Measurements from ENCODE around the gene SYS1.

The SYS1 gene

GRCh38 chr20:45358282-45359068, 4.5 kb upstream of the SYS1 start:
- DNase-seq = no peak

GRCh38 chr20:45359069-45359405, 3.9 kb upstream of the SYS1 start:
- DNase-seq = no peak

DNA sequence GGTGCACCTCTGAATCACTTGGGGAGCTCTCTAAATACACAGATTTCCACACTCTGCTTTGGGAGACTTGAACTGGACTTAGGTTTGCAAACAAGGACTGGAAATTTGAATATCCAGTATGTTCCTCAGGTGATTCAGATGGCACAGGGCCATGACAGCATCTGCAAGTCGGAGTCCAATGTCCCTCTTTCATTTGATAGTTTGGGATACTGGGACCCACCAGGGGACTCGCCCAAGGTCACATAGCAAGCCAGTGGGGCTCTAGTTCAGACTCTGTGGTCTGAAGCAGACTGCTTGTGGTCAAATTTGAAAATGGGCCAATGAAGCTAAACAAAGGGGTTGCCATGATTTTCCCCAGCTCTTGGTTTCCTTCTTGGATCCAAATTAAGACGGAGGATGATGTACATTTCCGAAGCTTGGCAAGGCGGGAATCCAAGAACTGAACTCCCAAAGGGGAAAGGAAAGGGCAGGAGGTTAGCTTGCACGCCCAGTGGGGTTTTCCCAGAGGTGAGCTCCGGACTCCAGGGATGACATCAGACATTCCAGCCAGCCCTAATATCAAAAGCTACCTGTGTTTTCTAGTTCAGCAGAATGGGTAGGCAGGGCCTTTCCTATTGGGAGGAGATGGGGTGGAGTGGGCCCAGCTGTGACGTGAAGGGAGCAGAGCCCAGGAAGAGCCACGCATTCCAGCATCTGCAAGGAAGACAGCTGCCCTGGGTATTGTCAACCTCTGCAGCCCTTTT, 3.4 kb upstream of the SYS1 start:
- no peak for DNase-seq

DNA sequence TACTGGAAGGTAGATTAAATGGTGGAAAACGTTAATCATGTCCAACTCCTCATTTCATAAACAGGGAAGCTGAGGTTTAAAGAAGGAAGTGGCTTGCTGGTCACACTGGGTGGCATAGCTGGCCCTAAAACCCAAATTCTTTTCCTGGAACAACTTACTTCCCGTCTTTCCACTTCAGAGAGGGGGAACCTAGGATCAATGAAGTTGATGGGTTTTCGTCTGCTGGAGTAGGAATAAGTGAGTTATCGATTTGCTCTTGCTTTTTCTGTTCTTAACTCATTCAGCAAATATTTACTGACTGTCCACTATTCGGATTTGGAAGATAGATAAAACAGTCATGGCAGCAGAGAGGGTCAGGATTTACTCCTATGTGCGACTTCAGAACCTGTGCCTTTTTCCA, 1.2 kb upstream of the SYS1 start:
- no peak for DNase-seq

DNA sequence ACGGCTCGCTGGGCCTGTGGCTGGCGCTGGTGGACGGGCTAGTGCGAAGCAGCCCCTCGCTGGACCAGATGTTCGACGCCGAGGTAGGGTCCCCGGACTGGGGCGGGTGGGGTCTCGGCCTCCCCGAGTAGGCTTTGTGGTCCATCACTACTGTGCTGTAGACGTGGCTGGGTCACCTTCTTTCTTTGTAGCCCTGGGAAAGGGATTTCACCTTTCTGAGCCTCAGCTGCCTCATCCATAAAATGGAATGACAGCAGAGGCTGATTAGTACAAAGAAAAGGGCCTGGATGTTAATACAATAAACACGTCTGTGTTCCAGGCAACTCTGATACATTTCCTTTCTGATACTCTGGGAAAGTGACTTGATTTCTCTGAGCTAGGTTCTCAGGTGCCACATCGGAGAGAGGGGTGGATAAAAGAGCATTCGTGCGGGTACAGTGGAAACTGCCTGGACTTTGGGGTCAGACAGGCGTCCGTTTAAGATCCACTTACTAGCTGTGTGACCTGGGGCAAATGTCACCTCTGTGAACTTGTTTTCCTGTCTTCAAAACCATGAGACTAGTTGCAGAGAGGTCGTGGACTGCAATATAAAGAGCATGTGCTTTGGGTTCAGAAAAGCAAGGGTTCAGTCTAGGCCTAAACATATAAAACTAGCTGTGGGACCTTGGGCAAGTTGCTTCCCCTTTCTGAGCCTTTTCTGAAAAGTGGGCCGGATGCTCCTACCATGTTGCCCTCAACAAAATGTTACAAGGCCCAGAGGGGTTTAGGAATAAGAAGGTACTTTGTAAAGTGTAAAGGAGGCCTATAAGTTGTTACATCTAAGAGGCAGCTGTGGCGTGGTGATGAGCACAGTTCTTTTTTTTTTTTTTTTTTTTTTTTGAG, 896 bp downstream of the SYS1 start:
- DNase-seq = no peak

- DNase-seq = no peak
Measured at GRCh38 chr20:45365444-45365970, 2.6 kb downstream of the SYS1 start.

DNA sequence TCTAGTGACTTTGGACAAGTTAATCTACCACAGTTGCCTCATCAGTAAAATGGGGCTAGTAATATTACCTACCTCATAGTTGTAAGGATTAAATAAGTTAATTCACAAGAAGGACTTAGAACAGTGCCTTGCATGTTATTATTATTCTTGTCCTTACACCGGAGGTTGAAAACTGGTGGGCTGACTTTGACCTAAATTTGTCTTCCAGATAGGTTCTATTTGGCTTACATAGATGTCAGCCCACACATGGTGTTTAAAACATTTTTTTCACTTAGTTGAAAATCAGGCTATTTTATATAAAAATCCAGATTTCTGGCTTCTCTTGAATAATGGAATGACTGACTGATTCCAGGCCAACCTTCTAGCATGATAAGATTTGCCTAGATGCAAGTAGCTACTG, 3.2 kb downstream of the SYS1 start:
- DNase-seq = no peak

DNA sequence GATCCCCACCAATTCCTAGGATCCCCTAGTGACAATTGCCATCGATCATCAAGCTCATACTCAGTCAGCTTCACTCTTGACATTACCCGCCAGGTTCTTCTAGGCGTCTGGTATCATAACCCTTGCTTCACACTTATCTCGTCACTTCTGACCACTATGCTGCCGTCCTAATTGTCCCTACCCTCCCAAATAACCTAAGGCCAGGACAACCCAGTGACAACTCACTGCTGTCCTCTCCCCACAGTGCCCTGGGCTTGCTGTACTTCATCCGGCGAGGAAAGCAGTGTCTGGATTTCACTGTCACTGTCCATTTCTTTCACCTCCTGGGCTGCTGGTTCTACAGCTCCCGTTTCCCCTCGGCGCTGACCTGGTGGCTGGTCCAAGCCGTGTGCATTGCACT, 3.7 kb downstream of the SYS1 start:
- no peak for DNase-seq

DNA sequence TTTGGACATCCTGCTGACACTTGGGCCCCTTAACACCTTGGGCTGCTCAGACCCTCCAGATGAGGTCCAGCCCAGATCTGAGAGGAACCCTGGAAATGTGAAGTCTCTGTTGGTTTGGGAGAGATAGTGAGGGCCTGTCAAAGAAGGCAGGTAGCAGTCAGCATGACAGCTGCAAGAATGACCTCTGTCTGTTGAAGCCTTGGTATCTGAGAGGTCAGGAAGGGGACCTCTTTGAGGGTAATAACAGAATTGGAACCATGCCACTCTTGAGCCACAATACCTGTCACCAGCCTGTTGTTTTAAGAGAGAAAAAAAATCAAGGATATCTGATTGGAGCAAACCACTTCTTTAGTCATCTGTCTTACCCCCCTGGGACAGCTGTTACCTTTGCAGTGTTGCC, 4.2 kb downstream of the SYS1 start:
- DNase-seq = no peak

- DNase-seq = peak; percentile 21
Measured at GRCh38 chr20:45368221-45368980, 5.4 kb downstream of the SYS1 start.

- DNase-seq = no peak
Measured at GRCh38 chr20:45370571-45371160, 7.7 kb downstream of the SYS1 start.

DNA sequence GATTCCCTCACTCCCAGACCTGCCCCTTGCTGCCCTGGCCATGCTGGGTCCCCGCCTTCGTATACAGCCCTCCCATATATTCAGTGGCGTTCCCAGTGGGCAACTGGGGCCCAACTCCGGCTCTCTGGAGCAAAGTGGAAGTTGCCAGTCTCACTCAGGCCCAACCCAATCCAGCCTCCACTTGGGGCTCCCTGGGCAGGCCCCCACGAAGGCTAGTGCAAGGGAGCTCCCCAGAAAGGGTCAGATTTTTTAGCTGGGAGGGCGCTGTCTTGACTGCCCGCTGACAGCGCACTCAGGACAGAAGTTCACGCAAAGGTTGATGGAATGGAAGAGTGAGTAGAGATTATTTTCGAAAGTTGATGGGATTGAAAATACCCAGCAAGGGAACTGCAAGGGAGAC, 9.3 kb downstream of the SYS1 start:
- DNase-seq = no peak

GRCh38 chr20:45372646-45373352, 9.8 kb downstream of the SYS1 start:
- DNase-seq = no peak

- peak; percentile 91 for DNase-seq
Measured at GRCh38 chr20:45373353-45374100, 10.6 kb downstream of the SYS1 start.

DNA sequence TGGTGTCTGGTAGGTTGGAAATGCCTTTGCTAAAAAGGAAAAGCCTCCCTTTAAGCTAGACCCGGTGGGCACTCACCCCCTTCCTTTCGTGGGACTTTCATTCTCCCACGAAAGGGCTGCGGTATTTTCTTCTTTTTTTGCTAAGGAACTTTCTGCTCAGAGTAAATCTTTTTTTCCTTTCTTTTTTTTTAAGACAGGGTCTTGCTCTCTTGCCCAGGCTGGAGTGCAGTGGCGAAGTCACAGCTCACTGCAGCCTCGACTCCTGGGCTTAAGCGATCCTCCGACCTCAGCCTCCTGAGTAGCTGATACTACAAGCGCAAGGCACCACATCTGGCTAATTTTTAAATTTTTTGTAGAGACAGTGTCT, 11.1 kb downstream of the SYS1 start:
- DNase-seq = no peak

DNA sequence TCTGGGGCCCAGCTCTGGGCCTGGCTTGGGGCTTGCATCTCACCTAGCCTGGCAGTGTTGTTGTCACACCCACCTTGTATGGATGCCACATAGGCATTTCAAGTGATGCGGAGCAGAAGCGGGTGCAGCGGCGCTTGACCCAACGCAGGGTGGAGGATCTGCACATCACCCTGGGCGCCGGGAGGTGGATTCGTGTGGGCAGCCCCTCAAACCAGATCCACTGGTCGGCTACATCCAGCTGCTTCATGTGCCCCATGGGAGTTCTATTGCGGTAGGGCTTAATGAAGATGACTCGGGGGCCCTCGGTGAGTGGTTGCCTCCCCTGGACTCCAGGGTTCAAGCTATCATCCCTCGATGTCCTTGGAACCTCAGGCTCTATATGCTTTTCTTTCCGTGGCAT, 12.0 kb downstream of the SYS1 start:
- no peak for DNase-seq

GRCh38 chr20:45377269-45377668, 14.3 kb downstream of the SYS1 start:
- DNase-seq = no peak

DNA sequence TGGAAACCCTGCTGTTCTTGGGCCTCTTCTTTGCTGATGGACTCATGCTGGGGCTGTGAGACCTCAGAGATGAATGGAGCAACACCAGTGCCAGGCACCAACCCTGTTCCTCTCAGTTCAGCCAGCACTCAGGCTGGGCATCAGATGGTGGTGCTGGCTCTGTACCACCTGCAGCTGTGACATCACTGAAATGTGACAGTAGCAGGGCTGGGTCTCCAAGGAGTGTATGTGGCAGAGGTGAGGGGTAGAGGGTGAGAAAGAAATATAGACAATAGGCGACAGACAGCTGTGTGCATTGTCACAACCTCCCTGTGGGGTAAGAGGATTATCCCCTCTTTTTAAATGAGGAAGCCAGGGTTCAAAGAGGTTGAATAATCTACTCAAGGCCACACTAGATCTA, 15.2 kb downstream of the SYS1 start, which contains the start of gene TP53TG5:
TP53TG5 (minus strand) TSS at position 135 of the 400 bp plus-strand sequence; CDS start at position 46, 89 bp downstream.
- DNase-seq = no peak

- DNase-seq = no peak
Measured at GRCh38 chr20:45387274-45387673, 24.3 kb downstream of the SYS1 start.

DNA sequence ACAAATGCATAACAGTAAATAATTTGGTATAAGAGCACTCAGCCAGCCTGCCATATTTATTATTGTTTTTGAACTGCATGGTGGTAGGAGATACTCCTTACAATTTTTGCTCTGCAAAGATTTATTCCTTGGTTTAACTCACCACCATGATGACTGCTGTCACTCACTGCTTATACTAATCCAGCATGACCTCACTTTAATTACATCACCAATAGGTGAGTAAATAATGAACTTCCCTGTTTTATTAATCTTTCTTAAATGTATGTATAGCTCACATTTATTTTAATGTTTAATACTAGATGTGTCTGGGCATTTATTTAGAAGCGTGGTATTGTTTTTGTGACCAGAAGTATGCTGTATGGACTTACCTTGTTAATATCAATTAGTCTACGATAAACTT, 28.0 kb downstream of the SYS1 start:
- no peak for DNase-seq

DNA sequence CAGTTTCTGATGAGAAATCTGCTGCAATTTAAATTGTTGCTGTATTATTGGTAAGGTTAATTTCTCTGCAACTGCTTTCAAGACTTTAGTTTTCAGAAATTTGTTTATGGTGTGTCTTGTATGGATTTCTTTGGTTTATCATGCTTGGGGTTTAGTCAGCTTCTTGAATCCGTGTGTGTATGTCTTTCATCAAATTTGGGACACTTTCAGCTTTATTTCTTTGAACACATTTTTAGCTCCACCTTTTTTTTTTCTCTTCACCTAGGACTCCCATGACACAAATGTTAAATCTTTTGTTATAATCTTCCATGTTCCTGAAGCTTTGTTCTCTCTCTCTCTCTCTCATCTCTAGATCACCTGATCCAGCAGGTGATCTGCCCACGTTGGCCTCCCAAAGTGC, 28.6 kb downstream of the SYS1 start:
- no peak for DNase-seq
